ENCODE results near the gene RPTOR.

The RPTOR gene

DNA sequence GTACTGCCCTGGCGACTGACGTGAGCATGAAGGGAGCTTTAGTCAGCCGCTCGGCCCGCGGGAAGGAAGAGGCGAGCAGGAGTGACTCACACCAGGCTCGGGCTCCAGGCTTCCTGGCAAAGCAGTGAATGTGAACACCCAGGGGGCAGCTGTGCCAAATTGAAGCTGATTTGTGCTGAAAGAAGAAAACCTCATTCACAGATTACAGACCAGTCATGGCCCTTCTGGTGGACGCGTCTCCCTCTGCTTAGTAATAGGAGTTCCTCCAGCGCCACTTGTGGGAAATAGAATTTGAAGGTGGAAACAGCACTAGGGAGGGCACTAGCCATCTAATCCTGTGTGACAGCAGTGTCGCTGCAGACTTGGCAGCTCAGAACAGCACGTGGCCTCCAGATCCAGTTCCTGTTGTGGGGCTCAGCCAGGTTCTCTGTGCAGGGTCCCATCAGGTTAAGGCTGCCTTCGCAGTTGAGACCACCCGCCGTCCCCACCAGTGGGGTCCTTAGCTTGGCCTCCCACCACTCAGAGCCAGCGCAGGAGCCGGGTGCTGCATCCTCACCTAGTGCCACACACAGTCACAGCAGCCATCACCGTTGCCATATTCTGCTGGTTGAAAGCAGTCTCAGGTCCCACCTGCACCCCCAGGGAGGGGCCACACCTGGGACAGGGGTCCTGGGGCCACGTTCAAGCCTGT is 282.5 kb downstream of the RPTOR start:
- TF ChIP-seq, protein P1, sequence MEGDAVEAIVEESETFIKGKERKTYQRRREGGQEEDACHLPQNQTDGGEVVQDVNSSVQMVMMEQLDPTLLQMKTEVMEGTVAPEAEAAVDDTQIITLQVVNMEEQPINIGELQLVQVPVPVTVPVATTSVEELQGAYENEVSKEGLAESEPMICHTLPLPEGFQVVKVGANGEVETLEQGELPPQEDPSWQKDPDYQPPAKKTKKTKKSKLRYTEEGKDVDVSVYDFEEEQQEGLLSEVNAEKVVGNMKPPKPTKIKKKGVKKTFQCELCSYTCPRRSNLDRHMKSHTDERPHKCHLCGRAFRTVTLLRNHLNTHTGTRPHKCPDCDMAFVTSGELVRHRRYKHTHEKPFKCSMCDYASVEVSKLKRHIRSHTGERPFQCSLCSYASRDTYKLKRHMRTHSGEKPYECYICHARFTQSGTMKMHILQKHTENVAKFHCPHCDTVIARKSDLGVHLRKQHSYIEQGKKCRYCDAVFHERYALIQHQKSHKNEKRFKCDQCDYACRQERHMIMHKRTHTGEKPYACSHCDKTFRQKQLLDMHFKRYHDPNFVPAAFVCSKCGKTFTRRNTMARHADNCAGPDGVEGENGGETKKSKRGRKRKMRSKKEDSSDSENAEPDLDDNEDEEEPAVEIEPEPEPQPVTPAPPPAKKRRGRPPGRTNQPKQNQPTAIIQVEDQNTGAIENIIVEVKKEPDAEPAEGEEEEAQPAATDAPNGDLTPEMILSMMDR (IDR thresholded peaks at IDR 0.05; ENCODE audit: insufficient read depth, low read length) = no peak
- no peak for TF ChIP-seq REST (IDR thresholded peaks at IDR 0.05; ENCODE audit: insufficient replicate concordance, low read depth)
- TF ChIP-seq POLR2AphosphoS5 (IDR thresholded peaks at IDR 0.05; ENCODE audit: low read depth) = no peak
- Histone ChIP-seq H3K27me3 (ENCODE audit: insufficient read depth, poor library complexity, severe bottlenecking) (no peaks in the 10 kb centered on the region), H3K4me3 (replicated peaks; ENCODE audit: insufficient read depth, low read length) (no peak overlapping the region), H3K27ac (replicated peaks) (no peak overlapping the region)
- no peak for DNase-seq (ENCODE audit: low read depth in 1 of 2, low spot score in 1 of 2)

- H3K27me3 ChIP-seq (ENCODE audit: insufficient read depth, poor library complexity, severe bottlenecking) = no peaks in the 10 kb centered on the region
- TF ChIP-seq, protein P1 (IDR thresholded peaks at IDR 0.05; ENCODE audit: insufficient read depth, low read length) = no peak
- TF ChIP-seq SPI1 (IDR thresholded peaks at IDR 0.05; ENCODE audit: borderline replicate concordance, low read depth) (no peak), POLR2AphosphoS5 (IDR thresholded peaks at IDR 0.05; ENCODE audit: low read depth) (no peak), REST (IDR thresholded peaks at IDR 0.05; ENCODE audit: insufficient replicate concordance, low read depth) (no peak), GABPA (IDR thresholded peaks at IDR 0.05; ENCODE audit: low read depth) (no peak)
- DNase-seq (ENCODE audit: low read depth in 1 of 2, low spot score in 1 of 2) = no peak
- no peak overlapping the region for H3K4me3 ChIP-seq (replicated peaks; ENCODE audit: insufficient read depth, low read length)
- no peak overlapping the region for H3K27ac ChIP-seq (replicated peaks)
Measured at GRCh38 chr17:80827646-80828643, 283.3 kb downstream of the RPTOR start.

DNA sequence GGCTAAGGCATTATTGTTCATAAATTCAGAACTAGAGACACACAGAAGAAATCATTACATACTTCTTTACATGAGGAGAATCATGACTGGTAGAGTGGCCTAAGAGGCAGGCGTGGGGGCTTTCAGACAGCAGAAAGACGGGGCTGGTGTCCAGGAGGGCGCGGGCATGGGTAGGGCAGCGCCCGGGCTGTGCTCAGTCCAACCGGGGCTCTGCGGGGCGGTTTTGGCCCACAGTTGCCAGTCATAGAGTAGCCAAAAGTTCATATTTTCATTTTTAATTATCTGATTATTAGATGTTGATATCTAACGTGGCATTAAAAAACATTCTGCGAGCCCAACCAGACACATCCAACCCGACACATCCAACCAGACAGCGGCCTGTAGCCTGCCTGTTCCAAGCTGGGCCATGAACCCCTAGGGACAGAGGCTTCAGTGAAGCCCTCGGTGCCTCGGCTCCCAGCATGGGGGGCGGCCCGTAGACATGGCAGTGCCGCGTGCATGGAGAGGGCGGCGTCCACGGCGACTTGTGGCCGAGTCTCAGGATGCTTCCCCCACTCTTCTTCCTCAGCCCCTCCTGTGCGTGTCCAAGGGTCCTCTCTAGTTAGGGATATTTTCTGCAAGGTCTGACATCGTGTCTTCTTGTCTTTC is 284.7 kb downstream of the RPTOR start:
- Histone ChIP-seq H3K4me3 (replicated peaks; ENCODE audit: insufficient read depth, low read length) (no peak overlapping the region), H3K27ac (replicated peaks) (no peak overlapping the region), H3K27me3 (ENCODE audit: insufficient read depth, poor library complexity, severe bottlenecking) (no peaks in the 10 kb centered on the region)
- no peak for TF ChIP-seq SPI1 (IDR thresholded peaks at IDR 0.05; ENCODE audit: borderline replicate concordance, low read depth)
- TF ChIP-seq, protein P1 (IDR thresholded peaks at IDR 0.05; ENCODE audit: insufficient read depth, low read length) = no peak
- no peak for TF ChIP-seq POLR2AphosphoS5 (IDR thresholded peaks at IDR 0.05; ENCODE audit: low read depth)
- TF ChIP-seq GABPA (IDR thresholded peaks at IDR 0.05; ENCODE audit: low read depth) = no peak
- no peak for TF ChIP-seq REST (IDR thresholded peaks at IDR 0.05; ENCODE audit: insufficient replicate concordance, low read depth)
- DNase-seq (ENCODE audit: low read depth in 1 of 2, low spot score in 1 of 2) = no peak
